ENCODE data around the gene MAS1.

DNA sequence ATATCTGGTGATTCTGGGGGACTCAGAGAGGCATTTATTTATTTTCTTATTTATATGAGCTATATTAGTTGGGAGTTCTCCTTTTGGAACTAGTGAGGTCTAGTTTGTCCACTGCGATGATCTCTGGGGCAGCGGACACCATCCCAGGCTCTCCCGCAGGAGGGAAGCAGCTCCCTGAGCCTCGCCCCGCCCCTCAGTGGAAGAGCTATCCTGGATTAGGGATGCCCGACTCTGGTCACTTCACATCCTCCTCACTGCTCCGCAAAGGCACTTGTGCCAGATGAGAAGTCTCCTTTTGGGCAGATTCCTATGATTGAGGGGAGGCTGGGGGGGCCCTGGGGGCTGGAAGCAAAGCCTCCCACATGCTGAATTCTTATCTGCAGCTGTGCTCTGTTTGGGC, 3.6 kb upstream of the MAS1 start:
- TF ChIP-seq, protein P1, sequence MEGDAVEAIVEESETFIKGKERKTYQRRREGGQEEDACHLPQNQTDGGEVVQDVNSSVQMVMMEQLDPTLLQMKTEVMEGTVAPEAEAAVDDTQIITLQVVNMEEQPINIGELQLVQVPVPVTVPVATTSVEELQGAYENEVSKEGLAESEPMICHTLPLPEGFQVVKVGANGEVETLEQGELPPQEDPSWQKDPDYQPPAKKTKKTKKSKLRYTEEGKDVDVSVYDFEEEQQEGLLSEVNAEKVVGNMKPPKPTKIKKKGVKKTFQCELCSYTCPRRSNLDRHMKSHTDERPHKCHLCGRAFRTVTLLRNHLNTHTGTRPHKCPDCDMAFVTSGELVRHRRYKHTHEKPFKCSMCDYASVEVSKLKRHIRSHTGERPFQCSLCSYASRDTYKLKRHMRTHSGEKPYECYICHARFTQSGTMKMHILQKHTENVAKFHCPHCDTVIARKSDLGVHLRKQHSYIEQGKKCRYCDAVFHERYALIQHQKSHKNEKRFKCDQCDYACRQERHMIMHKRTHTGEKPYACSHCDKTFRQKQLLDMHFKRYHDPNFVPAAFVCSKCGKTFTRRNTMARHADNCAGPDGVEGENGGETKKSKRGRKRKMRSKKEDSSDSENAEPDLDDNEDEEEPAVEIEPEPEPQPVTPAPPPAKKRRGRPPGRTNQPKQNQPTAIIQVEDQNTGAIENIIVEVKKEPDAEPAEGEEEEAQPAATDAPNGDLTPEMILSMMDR (IDR thresholded peaks at IDR 0.05), result no peak
- TF ChIP-seq EZH2 (IDR thresholded peaks at IDR 0.05; ENCODE audit: borderline replicate concordance, insufficient read depth, low read depth, low read length, poor library complexity, severe bottlenecking), result no peak

Data from B cell (primary cell).